ENCODE results near the gene GREB1.
A peak's percentile ranks its signal among the peaks of the same experiment; 100 is the strongest.

The GREB1 gene

DNA sequence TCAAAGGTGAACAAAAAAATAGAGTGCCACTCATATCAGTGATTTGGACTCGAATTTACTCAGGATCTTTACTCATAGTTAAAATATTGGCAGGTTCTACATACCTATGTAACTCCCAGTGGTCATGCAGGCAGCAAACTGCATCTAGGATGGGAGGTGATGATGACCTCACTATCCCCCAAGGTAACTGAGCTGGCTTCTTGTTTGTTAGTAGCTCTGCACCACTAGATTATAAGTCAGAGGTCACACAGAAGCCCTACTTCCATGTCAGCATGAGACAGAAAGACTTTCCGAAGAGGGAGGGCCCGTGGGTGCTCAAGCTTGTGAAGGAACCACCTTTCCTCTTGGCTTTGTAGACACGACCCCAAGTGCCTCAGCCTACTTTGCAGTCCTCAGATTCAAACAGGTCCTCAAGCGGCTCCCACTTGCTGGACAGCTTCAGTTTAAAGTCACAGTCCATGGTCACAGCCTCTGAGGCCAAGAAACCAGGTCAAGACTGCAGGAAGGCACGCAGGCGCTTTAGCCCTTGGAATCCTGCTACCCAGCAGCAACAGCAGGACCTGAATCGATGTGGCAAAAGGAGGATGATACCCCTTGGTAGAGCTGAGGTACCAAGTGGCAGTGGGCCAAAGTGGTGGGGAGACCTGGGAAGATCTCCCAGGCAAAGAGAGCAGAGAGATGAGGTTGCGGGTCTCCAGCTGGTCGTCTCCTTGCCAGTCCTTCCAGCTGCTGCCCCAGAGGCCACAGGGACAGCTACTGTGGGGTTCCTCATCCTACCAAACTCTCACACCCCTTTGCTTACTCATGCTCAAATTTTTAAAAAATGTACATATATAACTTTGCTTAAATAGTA is 131.9 kb downstream of the GREB1 start:
- no peak for DNase-seq (ENCODE audit: low read depth in 2 of 2)

DNA sequence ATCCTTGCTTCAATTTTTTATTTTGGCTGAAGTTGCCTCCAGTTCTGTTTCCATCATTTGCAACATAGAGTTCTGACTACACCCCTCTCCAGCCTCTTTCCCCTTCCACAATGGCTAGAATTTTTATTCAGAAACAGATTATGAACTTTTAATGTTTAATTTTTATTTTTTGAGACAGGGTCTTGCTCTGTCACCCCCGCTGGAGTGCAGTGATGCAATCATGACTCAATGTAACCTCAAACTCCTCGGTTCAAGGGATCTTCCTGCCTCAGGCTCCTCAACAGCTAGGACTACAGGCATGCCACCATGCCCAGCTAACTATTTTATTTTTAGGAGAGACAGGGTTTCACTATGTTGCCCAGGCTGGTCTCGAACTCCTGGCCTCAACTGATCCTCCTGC is 133.3 kb downstream of the GREB1 start:
- DNase-seq (ENCODE audit: low read depth in 2 of 2), result no peak

DNA sequence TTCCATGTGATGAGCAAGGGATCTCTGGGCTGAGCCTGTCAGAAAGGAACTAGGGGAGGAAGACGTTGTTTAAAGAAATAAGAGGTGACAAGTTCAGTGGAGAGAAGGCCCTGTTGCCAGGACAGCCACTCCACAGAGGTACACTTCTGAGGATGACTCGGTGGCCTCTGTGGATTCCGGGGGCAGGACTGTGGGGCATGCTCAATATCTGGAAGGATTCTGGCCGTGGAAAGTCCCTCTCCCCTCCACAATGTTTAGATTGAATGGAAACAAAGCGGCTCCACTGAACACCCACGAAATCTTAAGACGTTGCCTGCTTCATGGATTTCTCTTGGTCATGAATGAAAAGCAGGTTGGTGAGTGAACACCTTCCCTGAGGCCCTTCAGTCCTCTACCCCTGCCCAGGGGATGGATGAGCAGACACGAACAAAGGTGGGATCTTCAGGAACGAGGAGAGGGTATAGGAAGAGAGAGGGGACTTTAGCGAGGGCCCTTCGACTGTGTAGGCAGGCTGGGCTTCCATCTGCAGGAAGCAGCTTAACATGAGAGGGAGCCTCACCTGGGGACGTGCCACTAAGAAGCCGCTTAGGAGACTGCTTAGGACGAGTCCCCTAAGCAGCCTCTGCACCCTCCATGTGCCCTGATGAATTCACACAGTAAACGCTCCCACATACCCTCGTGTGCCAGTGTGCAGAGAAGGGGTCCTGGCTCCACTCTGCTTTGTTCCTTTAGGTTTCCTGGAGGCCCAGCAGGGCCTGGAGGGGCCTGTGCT is 134.2 kb downstream of the GREB1 start:
- DNase-seq (ENCODE audit: low read depth in 2 of 2), result no peak

DNA sequence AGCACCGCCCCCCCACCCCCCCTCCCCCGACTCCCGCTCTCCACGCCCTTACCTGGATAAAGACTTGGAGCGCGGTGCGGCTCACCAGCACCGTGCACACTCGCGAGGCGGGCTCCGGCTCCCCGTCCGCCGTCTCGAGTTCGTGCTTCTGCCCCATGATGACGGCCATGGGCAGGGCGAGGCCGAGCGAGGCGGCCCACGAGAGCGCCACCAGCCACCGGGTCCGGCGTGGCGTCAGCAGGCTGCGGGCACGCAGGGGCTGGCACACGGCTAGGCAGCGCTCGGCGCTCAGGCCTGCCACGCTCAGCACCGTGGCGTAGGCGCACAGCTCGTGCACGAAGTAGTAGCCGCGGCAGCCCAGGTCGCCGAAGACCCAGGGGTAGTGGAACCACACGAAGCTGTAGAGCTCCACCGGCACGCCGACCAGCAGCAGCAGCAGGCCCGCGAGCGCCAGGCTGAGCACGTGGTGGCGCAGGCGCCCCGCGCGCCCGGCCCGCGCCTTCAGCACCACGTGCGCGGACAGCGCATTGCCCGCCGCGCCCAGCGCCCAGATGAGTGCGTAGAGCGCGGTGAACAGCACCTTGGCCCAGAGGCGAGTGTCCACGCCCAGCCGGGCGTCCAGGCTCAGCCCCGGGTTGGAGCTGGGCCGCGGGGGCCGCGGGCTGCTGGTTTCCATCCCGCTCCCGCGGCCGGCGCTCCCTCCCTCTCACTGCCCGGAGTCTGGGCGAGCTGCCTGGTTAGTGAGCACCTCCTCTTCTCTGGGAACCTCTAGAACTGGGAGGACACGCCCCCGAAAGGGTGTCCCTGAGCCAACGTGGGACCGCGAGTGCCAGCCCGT is 135.8 kb downstream of the GREB1 start, which contains the start of gene NTSR2:
TSS of gene NTSR2 (minus strand) at position 742 of the 838 bp plus-strand sequence. CDS start at position 676, 66 bp downstream.
- DNase-seq (ENCODE audit: low read depth in 2 of 2), result peak in 1 of 2 donors; percentile 40

DNA sequence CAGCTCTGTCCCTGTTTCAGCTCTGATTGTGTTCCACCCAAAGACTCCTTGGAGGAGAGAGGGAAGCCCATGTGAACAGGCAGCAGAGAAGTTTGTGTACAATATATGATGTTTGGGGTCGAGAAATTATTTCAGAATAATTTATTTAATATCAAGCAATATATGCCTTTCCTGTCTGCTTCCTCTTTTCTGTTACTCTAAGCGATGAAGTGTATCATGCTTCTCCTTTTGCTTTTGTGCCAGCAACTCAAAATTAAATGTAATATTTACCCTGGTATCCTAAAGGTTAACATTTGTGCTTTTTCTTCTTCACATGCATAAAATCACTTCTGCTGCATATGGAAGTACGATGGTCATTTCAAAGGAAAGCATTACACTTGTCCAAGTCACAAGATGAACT is 138.6 kb downstream of the GREB1 start:
- no peak for DNase-seq (ENCODE audit: low read depth in 2 of 2)

DNA sequence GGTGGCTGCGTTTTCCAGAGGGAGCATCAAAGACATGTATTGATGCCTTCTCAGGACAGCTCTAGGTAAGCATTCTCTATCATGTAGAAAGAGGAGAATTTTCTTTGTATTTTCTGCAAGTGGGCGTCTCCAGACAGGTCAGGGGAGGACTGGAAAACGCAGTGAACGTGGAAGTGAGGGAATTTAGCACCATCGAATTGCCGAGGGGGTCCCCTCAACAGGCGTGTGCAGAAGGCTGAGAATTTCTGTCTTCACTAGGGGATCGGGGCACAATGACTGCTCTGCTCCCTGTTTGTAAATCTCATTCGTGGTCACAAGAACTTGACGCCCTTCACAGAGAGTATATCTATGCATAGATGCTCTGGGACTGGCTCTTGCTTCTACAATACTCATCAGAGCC is 141.1 kb downstream of the GREB1 start:
- DNase-seq (ENCODE audit: low read depth in 2 of 2), result no peak

DNA sequence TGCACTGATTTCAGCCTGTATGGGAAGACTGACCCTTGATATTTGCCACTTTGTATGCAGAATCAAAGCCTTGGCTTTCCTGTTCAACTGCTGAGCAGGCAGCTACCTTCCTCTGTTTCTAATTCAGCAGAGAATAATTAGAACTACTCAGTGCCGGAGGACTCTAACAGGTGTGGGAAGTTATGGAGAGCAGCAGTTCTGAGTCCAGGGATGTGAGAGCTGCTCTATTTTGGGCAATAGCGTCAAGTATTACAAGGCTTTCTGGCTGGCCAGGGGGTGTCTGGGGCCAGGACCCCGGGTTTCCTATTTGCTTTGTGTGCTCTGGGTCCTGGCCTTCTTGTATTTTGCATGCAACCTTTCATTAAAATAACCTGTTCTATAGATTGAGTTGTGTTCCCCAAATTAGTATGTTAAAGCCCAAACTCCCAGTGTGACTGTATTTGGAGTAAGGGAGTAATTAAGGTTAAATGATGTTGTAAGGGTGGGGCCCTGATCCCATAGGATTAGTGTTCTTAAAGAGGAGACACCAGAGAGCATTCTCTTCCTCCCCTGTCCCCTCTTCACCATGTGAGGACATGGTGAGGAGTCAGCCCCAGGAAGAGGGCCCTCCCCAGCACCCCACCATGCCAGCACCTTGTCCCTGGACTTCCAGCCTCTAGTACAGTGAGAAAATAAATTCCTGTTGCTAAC is 141.7 kb downstream of the GREB1 start:
- no peak for DNase-seq (ENCODE audit: low read depth in 2 of 2)

DNA sequence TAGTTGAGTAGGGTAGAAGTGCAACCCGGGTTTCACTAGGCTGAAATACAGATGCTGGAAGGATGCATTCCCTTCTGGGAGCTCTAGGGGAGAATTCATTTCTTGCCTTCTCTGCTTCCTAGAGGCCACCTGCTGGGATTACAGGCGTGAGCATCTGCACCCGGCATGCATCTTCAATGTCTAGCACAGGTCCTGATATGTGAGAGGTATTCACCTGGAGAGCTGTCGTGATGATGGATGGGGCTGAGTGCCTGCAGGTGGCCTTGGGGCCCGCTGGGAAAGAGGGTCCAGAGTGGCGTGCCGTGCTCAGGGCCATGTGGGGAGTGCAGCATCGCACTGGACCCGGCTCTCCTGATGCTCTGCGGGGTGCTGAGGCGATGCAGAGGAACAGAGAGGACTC is 142.8 kb downstream of the GREB1 start:
- DNase-seq (ENCODE audit: low read depth in 2 of 2), result no peak

DNA sequence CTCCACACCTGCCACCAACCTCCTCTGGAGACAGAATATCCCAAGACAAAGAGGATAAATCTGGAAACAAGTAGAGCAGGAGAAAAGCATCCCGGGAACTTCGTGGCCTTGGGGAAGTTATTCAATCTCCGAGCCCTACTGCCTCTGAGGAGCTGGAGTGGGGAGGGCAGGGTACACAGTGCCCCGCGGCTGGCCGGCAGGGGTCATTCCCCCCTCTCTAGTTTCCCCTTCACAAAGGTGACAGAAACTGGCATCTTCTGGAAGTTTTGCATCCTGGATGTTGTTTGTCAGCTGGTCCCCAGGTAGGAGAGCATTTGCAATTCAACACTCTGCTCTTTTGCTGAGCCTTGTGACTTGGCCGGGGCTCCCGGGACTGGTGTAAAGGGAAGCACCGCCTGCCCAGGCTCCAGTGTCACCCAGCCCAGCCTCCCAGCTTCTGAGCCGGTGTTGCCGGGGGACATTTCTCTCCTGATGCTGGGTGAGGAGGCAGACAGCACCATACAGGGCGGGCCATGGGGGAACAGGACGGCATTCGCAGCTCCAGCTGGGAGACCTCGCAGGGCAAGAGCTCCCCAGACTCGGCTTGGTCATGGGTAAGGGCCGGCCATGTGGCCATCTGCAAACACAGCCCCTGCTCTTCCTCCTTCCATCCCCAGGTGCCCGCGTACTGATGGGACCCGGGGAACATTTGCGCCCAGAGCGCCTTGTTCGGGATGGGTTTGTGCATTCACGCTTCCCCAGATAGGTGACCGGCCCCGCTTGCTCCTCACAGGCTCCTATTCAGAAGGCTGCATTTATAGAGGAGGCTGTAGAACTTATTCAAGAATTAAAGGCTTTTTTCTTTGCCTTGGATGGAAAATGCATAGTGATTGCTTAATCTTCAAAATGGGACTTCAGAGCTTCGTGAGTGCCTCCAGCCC is 143.6 kb downstream of the GREB1 start:
- no peak for DNase-seq (ENCODE audit: low read depth in 2 of 2)

DNA sequence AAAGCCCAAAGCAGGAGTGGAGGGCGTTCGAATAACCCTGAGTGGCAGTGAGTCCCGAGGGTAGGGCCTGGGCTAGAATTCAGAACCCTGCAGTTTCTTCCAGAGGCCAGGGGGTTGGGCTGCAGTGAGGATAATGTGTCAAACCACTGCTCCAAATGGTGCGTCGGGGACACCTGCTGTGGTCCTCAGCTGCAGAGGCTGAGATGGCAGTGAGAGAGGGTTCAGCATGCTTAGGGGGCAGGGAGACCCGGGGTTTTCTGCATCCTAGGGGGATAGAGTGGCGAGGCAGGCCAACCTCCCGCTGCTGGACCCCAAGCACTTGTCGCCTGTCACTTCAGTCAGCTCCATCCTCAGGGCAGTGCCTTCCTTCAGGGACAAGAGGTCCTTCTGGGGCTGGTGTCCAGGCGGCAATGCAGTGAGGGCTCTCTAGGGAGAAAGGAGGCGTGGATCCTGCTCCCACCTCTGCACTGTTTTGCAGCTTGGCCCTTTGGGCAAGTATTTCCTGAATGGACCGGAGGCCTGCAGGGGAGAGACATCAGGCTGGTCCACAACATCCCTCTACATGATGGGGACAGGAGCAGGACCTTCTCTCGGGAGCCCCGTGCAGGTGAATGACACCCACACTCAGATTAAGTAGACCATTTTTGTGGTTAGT is 144.6 kb downstream of the GREB1 start:
- DNase-seq (ENCODE audit: low read depth in 2 of 2), result no peak

DNA sequence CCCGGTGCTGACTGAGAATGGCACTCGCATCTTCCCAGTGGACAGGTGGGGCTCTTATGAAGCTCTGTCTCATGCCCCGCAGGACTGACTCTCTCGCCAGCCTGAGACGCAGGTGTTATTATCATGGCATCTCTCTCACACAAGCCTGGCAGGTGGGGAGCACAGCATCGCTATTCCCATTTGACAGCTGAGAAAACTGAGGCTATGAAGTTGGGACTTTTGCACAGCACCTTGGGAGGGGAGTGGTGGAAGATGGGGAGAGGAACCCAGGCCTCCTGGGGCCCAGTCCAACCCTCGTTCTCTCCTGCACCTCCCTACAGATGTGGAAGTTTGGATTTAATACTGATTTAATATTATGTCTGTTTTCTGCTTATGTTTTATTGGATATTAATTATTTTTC is 145.2 kb downstream of the GREB1 start:
- DNase-seq (ENCODE audit: low read depth in 2 of 2), result no peak

DNA sequence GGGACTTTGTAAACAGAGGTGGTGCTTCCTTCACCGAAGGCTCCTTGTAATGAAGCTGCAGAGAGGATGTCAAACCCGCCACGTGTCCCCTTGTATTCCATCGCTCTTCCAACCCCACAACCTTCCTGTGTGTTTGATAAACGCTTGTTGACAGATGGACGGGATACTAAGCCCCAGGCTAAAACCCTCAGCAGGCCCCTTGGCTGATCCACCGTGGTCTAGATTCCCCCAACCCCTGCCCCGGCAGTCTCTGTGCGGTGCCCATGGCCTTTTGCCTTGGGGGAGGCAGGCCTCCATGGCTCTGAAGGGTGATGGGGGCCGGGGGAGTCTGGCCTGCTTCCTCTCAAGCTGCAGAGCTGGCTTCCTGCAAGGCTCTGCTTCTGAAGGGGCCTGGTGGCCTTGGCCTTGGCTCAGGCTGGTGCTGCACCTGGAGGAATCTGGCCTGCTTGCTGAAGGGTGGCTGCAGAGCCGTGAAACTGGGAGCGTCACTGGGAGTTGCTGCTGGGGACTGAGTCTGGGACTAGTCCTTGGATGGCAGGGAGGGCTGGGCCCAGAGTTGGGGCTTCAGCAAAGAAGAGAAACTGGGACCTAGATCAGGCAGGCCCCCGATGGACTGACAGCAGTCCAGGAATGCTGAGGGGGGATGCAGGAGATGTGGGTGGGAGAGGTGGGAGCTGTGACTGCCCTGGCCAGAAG is 145.8 kb downstream of the GREB1 start:
- DNase-seq (ENCODE audit: low read depth in 2 of 2), result no peak

DNA sequence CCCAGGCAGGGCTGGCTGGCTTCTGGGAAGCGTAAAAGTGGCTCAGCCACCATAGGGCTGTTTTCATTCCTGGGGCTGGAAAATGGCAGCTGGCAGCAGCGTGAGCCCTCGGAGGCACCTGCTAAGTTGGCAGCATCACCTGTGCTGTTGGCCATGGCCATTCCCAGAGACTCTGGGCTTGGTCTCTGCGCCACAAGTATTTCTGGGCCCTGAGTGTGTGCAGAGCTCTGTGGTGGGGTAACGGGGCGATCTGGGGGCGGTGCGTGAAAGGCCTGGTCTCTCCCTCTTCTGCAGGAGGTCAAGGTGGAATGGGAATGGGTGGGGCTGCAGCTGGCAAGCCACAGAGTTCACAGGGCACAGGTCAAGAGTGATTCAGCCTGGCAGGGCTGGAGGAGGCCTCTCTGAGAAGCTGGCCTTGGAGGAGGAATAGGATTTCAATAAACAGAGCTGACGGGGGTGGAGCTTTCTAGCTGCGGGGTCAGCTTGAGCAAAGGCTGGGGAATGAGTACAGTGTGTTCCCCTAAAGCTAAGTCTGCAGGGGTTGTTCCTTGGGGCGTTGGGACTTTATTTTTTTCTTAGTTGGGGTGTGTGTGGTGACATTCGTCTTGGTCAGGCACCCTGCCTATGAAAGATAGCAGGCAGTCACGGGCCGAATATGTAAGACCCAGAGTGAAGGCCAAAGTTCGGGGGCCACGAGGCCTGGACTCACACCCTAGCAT is 146.5 kb downstream of the GREB1 start:
- no peak for DNase-seq (ENCODE audit: low read depth in 2 of 2)

DNA sequence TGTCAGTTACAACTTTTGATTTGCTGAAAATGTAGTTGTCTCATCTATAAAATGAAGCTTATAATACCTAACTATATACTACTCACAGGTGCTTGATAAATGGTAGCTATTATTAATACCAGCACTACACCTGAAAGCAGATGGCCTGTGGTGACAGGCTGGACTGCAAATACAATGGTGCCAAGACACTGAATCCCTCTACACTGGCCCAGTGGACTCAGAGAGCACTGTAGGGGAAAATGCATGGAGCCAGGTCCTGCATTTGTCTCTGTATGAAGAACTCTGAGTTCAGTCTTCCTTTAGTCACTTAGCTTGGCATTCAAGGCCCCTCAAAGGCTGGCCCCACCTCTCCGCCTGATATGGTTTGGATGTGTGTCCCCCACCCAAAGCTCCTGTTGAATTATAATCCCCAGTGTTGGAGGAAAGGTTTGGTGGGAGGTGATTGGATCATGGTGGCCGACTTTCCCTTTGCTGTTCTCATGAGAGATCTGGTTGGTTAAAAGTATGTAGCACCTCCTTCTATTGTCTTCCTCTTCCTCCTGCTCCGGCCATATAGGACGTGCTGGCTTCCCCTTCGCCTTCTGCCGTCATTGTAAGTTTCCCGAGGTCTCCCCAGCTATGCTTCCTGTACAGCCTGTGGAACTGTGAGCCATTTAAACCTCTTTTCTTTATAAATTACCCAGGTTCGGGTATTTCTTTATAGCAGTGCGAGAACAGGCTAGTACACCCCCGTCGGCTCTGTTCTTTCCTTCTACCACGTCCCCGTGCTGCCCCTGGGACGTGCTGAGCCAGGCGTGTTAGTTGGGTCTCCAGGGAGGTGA is 147.3 kb downstream of the GREB1 start:
- DNase-seq (ENCODE audit: low read depth in 2 of 2), result no peak

DNA sequence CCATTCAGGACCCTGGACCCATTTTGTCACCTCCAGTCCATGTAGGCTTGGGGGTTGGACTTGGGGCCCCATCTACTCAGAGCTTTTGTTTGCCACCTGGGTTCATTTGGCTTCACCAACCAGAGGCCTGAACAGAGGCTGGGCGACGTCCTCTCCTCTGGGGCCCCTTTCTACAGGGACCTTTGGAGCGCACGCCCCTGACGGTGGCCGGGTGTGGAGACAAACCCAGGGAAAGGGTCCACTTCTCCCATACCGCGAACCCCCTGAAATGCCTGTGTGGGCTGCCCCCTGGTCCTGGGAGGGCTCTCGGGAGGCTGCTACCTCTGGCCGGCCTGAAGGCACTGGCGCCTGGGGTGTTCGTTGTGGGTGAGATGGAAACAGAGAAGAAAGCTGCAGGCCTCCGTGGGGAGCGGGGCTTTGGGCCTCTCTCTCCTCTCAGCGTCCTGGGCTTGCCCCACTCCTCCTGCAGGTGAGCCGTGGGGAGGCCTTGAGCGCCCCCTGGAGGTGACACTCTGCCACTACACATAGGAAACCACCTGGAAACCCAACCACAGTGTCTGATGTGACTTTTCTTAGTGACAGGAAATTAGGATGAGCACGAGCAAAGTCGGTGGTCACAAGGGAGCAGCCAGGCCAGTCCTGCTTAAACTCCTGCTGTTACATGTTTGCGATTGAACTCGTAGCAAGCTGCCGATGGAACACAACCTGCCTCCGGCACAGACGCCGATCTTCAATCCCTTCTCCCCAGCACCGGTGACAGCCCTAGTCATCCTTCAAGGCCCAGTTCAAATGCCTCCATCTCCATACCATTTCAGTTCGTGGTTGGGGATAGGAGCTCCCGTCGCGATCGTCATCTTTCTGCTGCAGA is 148.1 kb downstream of the GREB1 start:
- DNase-seq (ENCODE audit: low read depth in 2 of 2), result peak; percentile 47 to 73

DNA sequence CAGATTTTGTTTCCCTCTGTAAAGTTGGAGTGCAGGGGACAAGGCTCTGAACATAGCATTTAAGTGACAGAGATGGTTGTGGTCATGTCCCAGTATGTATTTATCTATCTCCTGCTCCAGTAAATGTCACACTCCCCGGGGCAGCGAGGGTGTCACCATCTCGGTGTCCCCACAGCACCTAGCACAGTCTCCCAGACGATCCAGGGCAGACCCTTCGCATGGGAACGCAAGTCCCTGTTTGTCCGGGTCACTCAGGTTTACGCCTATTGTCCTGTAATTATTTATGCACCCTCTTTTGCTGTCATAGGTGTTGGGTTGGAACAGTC is 148.7 kb downstream of the GREB1 start:
- DNase-seq (ENCODE audit: low read depth in 2 of 2), result no peak

DNA sequence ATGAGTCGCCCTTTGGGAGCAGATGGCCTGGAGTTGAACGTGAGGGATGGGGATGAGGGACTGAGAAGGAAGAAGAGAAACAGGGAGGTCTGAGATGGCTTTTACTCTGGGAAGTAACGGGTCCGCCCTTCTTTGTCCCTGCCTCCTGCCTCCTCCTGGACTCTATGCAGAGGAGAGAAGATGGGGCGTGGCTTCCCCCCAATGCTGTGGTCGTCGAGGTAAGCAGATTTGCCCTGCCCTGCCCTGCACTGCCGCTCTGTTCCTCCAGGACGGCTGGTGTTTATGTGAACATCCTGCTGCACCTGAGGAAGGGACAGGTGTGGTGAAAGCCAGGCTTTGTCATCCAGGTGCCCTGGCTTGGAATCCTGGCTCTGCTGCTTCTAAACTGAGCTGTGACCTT is 149.6 kb downstream of the GREB1 start:
- DNase-seq (ENCODE audit: low read depth in 2 of 2), result no peak
